CD4-positive, alpha-beta T cell treated with Interleukin-21 for 1 hour (primary cell): ENCODE measurements around the gene C19orf73.
A peak's percentile ranks its signal among the peaks of the same experiment; 100 is the strongest.

ENCODE experiments used
- DNase-seq: peaks from one replicate; pipeline ENCODE4 v3.0.0-alpha.2; 2020

C19orf73 gene, protein sequence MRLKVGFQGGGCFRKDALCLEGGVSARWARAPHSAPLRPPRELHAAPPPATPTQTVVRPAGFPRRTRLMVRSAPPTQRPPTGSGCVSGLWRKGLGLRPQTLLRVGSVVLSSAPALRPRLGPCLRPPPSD

DNA sequence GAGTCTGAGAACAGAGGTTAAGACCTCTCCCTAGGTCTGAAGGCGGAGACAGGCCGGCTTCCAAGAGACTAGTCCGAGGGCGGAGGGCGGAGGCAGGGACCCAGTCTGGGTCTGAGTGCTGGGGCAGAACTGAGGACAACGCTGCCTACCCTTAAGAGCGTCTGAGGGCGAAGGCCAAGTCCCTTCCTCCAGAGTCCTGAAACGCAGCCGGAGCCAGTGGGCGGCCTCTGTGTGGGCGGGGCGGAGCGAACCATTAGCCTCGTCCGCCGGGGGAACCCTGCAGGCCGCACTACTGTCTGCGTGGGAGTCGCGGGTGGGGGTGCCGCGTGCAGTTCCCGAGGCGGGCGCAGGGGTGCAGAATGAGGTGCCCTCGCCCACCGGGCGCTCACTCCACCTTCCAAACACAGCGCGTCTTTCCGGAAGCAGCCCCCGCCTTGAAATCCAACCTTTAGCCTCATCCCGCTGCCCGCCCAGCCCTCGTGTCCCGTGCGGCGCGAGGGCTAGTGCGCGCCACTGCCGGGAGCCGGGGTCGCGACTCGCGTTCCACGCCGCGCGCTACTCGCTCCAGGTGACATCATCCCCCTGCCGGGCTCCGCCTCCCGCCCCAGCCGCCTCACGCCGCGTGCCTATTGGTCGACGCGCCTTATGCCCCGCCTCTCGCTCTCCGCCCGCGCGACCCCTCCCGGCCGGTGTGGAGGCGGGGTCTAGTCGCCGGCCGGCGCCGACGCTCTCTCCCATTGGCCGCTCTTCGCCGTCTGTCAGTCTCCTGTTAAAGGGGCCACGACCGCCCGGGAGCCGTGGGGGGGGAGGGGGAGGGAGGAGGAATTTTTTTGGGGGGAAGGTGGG is at the start of gene C19orf73:
Gene C19orf73 (minus strand): TSS at position 579 of the 846 bp plus-strand sequence. CDS start 121 bp downstream, at position 458.
- DNase-seq: peak; percentile 97

- no peak for DNase-seq
These were observed 49.5 kb upstream of the C19orf73 start for GRCh38 chr19:49168421-49168820.

DNA sequence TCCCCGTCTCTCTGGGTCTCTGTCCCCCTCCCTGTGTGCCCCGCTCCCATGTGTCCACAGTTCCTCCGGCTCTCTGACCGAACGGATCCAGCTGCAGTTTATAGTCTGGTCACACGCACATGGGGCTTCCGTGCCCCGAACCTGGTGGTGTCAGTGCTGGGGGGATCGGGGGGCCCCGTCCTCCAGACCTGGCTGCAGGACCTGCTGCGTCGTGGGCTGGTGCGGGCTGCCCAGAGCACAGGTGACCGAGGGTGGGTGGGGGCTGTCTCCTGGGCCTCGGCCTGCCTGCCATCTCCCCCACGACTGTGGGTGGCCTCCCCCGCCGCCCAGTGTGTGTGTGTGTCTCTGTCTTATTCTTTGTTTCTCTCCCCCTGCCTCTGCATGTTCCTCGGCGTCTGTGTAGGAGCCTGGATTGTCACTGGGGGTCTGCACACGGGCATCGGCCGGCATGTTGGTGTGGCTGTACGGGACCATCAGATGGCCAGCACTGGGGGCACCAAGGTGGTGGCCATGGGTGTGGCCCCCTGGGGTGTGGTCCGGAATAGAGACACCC is 49.0 kb upstream of the C19orf73 start:
- DNase-seq: no peak

DNA sequence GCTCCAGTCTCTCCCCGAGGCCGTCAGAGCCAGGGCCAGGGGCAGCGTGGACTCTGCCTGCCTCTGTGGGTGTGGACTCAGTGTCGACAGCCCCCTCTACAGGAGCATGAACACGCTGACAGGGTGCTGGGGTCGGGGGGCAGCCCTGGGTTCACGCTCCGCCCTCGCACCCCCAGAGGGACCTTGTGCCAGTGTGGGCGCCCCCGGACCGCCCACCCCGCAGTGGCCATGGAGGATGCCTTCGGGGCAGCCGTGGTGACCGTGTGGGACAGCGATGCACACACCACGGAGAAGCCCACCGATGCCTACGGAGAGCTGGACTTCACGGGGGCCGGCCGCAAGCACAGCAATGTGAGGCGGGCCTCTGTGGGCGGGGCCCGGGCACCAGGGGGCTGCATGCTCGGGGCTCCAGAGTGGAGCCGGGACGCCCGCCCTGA is 46.9 kb upstream of the C19orf73 start:
- DNase-seq: no peak

DNA sequence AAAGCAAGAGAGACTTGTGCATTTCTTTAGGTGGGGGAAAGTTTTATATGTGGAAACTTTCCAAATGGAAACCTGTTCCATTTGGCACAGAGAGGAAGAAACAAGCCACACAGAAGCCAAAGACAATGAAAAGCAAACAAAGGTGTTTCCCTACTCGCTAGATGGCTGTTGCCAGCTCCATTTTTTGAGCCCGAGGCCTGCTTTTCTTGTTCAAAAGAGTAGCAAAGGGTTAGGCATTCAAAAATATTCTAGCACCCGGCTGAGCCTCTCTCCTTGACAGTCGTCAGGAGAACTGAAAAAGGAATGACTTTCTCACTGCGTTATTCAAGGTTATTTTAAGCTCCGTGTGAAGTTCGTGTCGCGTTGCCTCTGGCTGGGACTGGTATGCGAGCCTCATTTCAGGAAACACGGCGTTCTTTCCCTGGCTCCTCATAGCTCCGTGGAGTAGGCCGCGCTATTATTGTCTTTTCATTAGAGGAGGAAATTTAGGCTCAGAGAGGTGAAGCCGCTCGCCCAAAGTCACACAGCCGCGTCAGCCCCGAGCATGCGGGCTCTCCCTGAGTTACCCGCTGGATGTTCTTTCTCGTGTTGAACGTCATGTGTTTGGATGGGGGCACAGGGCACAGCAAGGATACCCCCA is 46.3 kb upstream of the C19orf73 start:
- DNase-seq: no peak

DNA sequence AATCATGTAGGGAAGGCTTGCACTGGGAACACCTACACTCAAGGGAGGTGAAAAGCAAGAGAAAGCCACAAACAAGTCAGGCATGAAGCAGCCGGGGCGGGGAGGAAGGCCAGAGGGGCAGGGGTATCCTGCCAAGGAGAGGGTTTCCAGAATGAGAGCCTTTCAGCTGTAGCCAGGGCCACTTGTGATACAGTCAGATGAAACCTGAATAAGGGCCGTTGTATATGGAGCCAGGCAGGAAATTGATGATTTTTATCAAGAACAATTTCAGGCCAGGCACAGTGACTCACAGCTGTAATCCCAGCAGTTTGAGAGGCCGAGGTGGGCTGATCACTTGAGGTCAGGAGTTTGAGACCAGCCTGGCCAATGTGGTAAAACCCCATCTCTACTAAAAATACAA is 43.0 kb upstream of the C19orf73 start:
- no peak for DNase-seq

DNA sequence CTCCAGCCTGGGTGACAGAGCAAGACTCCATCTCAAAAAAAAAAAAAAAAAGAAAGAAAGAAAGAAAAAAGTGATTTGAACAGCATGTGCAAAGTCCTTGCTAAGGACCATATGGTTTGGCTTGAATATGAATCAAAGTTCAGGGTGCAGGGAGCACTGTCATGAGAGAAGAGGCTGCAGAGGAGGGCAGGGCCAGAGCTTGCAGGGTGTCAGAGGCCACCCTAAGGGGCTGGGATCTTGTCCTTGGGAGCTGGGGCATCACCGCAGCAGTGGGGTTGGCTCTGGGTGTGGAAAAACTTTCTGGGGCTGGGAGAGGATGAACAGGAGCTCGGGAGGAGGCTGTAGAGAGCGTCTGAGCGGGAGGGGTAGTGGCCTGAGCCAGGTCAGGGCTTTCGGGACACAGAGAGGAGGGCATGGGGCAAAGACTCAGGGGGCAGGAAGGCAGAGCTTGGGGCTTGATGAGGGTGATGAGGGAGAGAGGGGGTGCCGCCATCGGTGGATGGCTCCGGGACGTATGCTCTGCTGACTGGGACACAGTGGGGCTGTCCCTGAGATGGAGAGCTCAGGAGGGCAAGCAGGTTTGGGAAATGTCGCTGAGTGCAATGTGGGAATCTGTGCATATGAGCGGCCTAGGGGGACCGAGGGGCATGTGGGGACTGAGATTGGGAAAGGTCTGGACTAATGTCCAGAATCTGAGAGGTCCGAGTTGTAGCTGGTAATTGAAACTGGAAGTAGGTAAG is 41.7 kb upstream of the C19orf73 start:
- no peak for DNase-seq

DNA sequence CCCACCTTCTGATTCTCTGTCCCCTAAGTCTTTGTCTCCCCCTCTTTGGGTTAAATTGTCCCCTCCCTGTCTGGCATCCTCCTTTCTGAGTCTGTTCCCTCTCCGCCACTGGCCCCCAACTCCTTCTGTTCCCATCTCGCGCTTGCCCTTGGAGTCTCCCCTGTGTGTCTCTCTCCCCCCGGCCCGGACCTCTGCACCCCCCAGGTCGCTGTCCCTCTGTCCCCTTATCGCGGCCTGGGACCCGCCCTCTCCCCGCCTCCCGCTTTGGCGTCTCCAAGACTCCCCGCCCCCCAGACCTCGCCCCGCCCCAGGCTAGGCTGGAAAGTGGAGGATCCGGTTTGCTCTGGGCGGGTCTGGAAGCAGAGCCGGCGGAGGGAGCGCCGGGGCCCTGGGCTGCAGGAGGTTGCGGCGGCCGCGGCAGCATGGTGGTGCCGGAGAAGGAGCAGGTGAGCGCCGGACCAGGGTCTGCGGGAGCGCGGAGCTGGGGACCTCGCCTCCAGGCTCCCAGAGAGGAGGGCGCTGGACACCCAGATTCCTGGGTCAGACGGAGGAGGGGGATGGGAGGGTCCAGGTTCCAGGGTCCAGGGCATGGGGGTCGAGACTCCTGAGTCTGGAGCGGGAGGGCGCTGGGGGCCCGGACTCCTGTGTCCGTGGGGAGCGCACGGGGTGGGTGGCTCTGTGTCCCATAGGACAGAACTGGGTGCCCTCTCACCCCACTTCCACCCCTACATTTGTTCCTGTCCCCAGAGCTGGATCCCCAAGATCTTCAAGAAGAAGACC is 38.7 kb upstream of the C19orf73 start, which contains the start of gene TRPM4:
Gene TRPM4 (plus strand): TSS at position 348 of the 780 bp plus-strand sequence. CDS start 75 bp downstream, at position 423.
- DNase-seq: peak; percentile 28

GRCh38 chr19:49155820-49156346 is 36.9 kb upstream of the C19orf73 start:
- no peak for DNase-seq

DNA sequence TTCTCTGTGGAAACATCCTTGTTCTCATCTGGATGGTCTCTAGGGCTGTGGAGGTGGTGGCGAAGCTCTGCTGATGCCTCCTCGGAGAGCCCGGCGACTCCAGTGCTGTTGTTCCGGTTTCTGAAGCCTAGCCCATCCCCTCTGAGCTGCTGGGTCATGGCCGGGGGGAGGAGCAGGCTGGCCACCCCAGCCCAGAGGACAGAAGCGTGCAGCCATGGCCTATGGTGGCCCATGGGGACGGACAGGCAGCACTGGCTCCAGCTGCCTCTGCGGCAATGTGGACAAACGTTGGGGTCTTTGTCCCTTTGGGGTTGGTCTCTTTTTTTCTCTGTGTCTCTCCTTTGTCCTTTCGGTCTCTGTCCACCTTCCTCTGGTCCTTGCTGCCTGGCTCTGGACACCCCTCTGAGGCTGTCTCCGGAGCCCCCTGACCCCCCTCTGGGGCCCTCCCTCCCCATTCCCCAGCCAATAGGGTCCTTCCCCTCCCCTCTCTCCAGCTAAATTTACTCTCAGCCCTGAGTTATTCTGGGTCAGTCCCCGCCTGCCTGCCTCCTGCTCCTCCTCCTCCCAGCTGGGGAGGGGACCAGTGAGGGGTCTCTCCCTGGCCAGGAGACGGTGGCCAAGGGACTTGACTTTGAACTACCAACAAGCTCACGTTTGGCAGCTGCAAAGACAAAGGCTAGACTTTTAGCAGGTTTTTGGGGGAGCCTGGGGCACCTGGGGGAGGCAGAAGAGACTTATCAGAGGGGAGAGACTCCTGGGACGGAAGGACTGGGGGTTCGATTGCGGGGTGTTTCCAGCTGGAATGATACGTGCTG is 36.3 kb upstream of the C19orf73 start, which contains the start of gene HRC:
Gene HRC (minus strand): TSS at position 392 of the 815 bp plus-strand sequence. CDS start 159 bp downstream, at position 233.
- no peak for DNase-seq

DNA sequence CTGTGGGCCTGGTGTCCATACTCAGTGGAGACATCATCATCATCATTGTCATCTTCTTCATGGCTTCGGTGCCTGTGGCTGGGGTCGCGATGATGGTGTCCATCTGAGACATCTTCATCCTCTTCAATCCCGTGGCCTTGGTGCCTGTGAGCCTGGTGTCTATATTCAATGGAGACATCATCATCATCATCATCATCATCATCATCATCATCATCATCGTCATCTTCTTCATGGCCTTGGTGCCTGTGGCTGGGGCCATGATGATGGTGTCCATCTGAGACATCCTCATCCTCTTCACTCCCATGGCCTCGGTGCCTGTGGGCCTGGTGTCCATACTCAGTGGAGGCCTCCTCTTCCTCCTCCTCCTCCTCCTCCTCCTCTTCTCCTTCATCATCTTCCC is 35.3 kb upstream of the C19orf73 start:
- no peak for DNase-seq

DNA sequence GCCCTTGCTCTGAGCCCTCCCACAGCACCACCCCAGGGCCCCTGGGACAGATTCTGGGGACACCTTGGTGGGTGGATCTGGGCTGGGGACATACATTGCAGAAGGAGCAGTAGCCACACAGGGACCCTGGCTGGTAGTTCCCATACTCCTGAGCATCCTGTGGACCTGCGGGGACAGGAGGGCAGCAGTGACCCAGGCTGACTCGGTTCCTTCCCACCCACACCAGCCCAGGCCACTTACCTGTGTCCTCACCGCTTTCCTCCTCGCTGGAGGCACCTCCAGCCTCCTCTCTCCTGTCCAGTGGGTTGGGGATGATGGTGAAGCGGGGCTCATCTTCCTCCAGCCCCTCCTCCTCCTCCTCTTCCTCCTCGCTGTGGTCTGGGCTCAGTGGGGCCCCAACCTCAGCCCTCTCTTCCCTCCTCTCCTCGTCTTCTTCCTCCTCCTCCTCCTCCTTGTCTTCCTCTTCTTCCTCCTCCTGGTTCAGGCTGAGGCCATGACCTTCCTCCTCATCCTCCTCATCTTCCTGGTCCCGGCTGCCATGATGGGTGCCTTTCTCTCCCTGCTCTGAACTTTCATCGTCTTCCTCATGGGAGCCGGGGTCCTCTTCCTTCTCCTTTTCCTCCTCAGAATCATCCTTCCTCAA is 34.3 kb upstream of the C19orf73 start:
- DNase-seq: no peak

DNA sequence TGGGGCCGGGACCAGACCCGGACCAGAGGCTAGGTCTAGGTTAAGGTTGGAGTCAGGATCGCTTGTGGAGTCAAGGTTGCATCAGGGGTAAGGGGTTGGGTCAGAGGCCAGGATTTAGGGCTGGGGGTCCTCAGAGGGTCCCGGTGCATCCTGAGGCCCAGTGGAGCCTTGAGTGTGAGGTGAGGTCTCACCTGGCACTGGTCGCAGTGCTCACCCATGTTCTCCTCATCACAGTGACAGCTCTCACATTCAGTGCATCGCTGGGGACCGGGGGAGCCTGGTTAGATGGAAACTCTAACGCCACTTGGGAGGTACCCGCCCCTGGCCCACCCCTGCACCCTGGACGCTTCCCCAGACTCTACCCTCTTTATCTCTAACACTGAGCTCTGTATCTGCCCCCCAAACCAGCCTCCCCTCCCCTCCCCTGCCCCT is 33.2 kb upstream of the C19orf73 start:
- DNase-seq: no peak

- DNase-seq: peak; percentile 33
These were observed 32.5 kb upstream of the C19orf73 start for GRCh38 chr19:49151267-49152118.

DNA sequence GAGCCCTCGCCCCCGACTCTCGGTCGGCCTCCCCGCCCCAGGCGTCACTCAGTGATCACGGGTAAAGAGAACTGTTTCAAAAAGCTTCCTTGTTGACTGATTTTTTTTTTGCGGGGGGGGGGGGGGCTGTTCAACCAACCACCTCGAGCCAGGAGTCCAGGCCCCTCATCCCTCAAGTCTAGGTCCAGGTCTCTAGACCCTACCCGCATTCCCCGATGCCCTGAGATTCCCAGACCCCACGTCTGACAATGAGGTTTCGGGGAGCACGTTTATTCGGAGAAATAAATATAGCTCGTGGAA is 32.0 kb upstream of the C19orf73 start:
- DNase-seq: no peak

DNA sequence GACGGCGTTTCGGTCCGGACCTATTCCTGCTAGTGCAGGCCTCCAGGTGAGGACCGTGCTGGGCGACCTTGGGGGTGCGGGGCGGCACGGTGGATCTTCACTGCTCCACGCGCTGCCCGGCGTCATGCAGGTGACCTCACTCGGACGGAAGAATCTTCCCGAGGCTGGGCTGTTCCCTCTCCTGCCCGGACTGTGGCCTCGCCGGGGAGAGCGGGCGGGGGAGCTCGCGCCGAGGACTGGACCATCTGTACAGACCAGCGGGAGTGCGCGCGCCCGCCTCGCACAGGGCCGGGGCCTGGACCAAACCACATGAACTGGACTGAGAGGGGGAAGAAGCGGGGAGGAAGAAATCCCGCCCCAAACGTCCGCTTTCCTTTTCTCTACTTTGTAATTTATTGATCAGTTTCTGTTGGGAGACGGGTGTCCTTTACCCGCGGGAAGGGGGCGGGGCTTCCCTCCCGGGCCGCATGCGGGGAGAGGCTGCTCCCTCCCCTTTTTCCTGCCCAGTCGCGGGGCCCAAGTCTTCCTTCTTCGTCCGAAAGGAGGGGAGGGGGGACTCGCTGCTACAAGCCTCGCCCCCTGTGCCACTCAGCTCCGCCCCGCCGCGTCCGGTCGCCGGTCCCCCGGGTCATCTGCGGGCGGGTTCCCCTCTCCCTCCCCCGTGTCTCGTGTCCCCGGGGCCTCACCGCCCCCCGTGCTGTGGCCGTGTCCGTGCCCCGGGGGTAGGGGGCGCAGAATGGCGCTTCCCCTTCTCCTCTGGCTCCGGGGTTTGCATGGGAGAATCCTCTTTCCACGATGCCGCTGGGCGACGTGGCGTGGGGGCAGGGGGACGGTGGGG is 31.4 kb upstream of the C19orf73 start:
- DNase-seq: peak; percentile 54

GRCh38 chr19:49149652-49150105 is 30.7 kb upstream of the C19orf73 start:
- DNase-seq: peak; percentile 8
